Endometrial microvascular endothelial cells (primary cell): Measurements from ENCODE around the gene YJEFN3. TPM values are rescaled to one million over a fixed set of nuclear protein-coding genes. Genes with fewer than 3 reads are reported as not detected.

Experiments used
- in situ Hi-C: cut with HindIII; loops from 2 replicates; pipeline ENCODE4 v1.10.0; 2017; ENCODE audit warnings: low sequenced_read_pairs, low pct_unique_long_range_greater_than_20kb; ENCODE audit errors: inconsistent ontology term
- total RNA-seq: library from RNA; depleted of rRNA; stranded (reverse); fragments of >200 nt; gene quantifications from one replicate; pipeline ENCODE4 v1.2.3, GENCODE V29; 2015; ENCODE audit errors: inconsistent ontology term

YJEFN3 gene
- total RNA-seq, 1 donor from 2014 or later = not detected

DNA sequence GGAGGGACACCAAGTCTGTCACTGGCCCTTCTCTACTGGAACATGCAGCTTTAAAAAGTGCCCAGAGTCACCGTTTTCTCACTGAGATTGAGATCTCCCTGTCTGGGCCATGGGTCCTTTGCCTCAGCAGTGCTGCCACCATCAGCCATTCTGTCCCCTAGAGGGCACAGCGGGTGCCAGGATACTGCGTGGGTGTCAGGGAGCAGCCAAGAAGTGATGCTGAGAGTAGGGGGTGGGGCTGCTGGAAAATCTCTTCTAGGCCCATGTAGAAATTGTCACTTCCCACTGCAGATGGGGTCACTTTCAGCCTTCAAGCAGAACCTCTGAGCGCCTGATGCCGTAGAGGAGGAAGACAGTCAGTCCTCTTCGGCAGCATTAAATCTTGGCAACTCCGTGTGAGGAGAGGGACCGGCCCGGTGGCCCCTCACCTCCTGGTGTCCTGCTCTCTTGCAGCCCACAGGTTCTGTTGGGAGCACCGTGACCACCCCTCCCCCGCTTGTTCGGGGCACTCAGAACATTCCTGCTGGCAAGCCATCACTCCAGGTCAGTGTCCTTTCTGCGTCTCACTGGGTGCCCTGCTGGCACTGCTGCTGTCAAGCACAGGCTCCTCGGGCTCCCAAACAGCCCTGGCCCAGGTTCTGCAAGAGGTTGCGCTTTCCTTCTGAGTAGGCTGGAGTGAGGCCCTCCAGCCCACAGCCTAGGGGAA is 34.7 kb upstream of the YJEFN3 start:
- in situ Hi-C loops = no loop called here

DNA sequence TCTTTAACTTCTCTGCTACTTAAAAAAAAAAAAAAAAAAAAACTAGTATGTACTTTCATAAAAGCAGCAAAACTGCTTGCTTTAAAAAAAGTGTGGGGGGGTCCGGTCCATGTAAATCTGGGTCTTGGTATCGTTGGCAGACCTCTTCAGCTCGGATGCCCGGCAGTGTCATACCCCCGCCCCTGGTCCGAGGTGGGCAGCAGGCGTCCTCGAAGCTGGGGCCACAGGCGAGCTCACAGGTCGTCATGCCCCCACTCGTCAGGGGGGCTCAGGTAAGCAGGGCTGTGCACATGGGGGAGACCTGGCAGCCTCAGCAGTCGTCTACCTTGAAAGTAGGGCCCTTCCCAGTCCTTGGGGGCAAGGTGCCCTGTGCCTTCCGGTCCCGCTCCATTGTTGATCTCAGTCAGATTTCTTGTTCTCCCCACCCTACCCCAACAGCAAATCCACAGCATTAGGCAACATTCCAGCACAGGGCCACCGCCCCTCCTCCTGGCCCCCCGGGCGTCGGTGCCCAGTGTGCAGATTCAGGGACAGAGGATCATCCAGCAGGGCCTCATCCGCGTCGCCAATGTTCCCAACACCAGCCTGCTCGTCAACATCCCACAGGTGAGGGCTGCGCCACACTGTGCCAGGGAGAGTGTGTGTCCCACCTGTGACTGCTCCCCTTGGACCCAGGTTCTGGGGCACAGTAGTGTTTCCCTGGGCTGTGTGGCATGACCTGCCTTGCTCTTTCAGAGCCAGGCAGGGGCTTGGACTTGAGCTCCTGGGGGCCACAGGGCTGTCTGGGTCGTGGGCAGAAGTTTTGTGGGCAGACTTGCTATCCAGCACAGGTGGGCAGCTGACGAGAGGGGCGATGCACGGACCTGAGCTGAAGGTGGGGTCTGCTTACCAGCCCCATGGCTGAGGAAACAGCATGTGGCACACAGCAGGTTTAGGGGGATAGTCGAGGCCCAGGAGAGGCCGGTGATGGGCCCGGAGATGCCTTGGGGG is 32.8 kb upstream of the YJEFN3 start:
- in situ Hi-C loops = no loop called here

DNA sequence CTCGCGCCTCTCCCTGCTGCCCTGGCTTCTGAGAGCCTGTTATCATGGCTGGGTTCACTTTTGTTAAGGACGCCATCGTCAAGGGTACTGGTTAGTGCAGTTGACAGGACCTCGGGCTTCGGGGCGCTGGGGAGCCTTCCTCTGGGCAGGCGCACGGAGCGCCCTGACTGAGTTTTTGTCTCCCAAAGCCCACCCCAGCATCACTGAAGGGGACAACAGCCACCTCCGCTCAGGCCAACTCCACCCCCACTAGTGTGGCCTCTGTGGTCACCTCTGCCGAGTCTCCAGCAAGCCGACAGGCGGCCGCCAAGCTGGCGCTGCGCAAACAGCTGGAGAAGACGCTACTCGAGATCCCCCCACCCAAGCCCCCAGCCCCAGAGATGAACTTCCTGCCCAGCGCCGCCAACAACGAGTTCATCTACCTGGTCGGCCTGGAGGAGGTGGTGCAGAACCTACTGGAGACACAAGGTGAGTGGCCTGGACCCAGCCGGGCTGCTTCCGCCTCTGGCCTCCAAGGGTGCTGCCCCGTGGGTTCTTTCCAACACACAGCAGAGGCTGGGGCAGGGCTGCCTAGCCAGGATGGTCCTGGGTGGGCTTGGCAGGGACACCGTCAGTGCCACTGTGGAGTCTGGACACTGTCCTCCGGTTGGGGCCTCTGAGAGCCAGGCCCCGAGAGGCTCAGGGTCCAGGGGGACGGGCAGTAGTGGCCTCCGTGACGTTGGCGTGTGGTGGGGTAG is 30.3 kb upstream of the YJEFN3 start:
- in situ Hi-C loops = no loop called here

DNA sequence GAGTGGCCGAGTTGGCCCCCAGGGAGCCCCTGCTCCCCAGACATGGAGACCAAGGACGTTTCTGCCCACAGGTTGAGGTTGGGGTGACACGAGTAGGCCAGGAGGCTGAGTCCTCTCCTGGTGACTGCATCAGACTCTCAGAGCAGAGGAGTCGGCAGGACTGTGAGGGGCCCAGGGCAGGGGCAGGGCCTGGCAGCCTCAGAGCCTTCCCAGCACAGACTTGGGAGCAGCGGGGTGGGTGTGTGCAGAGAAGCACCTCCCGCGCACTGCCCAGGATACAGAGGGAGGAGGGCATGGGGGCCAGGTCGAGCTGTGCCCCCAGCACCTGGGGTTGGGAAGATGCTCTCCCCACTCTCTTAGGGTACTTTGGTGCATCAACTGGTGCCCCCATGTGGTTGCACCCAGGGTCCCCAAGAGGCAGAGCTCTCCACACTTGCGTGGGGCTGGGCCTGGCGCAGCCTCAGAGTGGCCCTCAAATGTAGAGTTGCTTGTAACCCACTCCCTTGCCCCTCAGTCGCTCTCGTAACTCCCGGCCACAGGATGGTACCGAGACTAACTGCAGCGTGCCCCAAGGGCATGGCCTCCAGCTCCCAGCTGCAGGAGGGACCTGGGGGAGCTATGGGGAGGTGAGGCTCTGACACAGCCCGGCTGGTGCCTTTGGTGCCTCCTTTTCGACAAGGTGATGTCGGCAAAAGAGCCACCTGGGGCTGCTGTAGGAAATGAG is 29.3 kb upstream of the YJEFN3 start:
- in situ Hi-C loops = no loop called here

DNA sequence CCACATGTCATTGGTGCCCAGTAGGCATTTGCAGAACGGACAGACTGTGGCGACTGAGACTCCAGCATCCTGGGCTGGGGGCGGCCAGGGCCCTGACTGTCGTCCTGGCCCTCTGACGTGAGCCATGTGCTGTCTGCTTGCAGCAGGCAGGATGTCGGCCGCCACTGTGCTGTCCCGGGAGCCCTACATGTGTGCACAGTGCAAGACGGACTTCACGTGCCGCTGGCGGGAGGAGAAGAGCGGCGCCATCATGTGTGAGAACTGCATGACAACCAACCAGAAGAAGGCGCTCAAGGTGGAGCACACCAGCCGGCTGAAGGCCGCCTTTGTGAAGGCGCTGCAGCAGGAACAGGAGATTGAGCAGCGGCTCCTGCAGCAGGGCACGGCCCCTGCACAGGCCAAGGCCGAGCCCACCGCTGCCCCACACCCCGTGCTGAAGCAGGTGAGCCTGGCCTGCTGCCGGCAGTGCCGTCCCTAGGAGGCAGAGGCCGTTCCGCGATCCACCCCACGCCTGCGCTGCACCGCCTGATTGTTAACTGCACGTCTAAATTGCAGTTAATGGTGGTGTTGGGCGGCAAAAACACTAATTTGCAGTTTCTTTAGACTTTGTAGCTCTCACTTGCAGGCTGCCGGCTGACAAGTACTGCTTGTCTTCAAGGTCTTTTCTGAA is 27.6 kb upstream of the YJEFN3 start:
- in situ Hi-C loops = no loop called here

DNA sequence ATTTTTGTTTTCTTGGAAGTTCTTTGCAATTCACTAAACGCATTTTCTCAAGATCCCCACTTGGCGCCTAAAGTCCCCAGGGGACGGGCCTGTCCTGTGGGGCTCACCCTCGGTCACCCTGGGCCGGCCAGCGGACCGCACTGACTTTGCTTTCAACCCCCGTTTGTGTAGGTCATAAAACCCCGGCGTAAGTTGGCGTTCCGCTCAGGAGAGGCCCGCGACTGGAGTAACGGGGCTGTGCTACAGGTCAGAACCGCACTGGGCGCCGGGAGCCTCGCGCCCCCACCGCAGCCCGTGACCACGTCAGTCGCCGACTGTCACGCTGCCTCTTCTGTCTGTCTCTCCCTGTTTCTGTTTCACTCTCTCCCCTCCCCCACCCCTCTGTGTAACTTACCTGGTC is 26.9 kb upstream of the YJEFN3 start:
- in situ Hi-C loops = no loop called here

DNA sequence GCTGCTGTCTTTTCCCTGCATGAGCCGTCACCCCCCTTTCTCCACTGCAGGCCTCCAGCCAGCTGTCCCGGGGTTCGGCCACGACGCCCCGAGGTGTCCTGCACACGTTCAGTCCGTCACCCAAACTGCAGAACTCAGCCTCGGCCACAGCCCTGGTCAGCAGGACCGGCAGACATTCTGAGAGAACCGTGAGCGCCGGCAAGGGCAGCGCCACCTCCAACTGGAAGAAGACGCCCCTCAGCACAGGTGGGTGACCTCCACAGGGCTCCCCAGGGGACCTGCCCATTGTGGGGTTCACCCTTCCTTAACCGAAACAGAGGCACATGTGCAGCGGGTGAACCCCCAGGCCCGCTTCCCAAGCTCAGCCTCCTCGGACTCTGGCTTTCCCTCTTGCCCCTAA is 26.4 kb upstream of the YJEFN3 start:
- in situ Hi-C loops = no loop called here

DNA sequence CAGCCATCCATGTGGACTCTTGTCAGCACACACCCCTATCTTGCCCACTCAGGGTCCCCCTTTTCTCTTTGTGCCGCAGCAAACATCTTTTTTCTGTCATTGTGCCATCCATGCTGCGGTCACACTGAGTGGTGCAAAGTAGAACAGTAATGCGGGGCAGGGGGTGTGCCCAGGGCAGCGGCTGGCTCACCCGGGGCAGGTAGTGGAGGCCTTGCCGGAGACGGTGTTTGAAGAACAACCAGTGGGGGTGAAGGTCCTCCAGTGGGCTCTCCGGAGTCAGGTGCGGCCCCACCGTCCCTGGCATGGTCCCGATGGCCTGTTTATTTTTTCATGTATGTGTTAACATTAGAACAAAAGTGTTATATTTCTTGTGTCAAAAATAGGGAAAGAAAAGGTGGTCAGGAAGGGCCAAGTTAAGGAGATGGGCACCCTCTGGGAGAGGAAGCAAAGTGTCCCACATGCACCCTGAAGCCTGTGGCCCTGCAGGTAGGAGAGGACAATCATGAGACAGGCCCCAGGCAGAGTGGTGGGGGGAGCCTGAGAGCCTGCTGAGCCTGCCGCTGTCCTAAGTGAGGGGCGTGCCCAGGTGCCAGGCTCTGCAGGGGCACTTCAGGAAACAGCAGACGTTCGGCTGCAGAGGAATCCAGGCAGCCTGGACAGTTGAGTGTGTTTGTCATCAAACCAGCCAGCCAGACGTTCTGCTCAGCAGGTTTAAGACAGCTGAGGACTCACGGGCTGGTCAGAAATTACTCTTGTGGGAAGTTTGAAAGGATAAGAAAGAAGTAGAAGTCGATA is 25.7 kb upstream of the YJEFN3 start:
- in situ Hi-C loops = no loop called here

DNA sequence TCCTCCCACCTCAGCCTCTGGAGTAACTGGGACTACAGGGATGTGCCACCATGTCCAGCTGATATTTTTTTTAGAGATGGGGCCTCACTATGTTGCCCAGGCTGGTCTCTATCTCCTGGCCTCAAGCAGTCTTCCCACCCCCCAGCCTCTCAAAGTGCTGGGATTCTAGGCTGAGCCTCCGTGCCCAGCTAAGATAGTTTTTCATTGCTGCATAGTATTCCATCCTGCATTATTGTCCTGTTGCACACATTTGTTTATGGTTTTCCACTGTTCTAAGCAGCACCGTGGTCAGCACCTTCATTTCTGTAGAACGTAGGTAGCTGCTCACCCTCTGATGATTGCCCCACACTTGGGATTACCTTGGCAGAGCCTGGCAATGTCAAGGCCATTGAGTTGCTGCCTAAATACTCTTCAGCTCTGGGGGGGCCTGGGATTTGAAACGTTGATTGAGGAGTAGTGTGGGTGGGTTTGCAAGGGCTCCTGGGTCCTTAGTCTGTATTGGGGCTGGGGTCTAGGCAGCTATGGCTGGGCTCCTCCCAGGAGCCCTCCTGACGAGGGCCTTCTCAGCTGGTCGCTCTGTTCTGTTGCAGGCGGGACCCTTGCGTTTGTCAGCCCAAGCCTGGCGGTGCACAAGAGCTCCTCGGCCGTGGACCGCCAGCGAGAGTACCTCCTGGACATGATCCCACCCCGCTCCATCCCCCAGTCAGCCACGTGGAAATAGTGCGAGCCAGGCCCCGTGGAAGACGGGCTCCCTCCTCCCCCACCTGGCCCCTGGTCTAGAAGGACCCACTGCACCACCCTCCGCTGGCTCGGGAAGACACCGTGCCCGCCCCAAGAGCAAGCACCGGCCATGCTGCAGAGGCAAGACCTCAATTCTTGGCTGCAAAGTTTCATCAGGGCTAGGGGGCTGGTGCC is 23.7 kb upstream of the YJEFN3 start:
- in situ Hi-C loops = no loop called here

DNA sequence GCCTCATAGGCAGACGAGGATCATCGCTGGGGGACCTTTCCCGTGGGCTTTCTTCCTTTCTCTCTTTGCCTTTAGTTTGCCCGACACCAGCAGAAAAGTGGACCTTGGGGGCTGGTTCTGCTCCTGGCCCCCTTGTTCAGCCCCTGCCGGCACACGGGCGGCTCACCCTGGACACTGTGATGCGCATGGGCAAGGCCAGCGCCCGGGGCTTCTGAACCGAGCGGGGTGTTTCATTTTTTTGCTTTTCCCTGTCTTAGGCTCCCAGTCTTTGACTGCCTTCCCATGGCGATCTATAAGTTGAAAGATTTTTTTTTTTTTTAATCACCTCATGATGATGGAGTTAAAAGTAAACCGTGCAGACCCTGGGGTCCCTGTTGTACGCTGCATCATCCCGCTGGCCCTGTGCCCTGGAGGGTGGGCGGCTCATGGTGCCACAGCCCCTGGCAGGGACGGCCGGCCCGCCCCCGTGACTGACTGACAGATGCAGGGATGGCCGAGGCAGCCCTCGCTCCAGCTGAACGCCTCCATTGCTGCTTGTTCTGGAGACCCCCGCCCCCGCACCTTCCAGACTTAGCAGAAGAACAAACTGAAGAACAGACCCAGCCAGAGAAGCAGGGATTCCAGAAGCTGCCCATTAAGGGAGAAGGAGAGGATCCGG is 22.9 kb upstream of the YJEFN3 start:
- in situ Hi-C loops = no loop called here

DNA sequence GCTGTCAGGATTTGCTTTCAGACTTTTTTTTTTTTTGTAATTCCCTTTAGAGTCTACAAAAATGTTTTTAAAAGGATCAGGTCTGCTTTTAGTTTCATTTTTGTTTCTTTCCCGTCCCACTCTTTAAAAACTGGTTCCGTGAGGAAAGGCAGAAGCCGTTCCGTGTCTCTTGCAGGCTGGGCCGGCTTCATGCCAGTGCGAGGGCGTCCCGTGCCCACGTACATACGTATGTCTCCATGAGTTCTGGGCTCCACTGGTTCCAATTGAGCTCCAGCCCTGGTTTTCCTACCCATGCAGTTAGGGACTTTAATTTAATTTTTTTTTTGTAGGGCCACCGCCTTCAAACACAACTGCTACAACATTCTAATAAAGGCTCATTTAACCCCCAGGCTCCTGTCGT is 22.1 kb upstream of the YJEFN3 start:
- in situ Hi-C loops = no loop called here

DNA sequence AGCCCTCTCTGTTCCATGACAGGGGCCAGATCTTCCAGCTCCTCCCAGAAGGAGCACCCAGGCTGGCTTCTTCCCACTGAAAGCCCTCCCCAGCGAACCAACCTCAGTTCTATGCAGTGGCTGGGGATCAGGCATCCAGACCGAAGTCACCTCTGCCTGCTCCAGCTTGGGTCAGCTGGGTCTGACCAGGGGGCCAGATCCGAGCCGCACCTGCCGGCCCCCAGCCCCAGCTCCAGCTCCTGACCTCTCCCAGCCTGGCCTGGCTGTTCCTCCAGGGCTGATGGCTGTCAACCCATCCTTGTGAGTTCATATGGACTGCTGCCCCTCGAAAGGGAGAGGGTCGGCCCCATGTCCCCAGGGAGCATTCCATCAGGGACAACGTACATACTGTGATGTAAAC is 21.4 kb upstream of the YJEFN3 start:
- in situ Hi-C loops = no loop called here

DNA sequence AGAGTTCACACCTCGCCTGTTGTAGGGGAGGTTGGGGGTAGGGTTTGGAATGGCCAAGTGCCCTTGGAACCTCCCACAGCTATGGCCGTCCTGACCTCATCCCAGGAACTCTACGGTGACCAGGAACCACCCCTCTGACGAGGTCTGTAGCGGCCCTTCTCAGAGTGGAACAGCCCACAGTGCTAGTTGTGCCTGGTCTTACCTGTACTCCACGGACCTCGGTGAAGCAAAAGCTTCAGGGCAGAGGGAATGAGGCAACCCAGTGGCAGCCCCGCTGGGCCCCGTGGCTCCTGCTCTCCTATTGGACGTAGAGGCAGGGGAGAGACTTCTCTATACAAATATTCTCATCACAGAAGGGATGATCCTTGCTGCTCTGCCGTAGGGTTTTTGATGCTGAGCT is 20.5 kb upstream of the YJEFN3 start:
- in situ Hi-C loops = no loop called here

DNA sequence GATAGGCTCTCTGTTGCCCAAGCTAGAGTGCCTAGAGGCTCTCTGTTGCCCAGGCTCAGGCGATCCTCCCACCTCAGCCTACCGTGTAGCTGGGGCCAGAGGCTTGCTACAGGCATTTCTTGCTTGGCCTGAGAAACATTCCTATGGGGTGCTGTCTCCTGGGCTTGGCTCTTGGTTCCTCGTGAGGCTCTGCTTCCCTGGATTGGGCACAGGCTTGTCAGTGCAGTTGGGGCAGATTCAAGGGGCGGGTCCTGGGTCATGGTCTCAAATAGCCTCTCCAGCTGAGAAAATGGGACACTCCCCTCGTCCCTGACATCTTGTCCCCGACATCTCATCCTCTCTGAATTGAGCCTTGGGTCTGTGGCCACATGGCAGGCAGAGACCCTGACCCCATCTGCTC is 18.3 kb upstream of the YJEFN3 start:
- in situ Hi-C loops = no loop called here

DNA sequence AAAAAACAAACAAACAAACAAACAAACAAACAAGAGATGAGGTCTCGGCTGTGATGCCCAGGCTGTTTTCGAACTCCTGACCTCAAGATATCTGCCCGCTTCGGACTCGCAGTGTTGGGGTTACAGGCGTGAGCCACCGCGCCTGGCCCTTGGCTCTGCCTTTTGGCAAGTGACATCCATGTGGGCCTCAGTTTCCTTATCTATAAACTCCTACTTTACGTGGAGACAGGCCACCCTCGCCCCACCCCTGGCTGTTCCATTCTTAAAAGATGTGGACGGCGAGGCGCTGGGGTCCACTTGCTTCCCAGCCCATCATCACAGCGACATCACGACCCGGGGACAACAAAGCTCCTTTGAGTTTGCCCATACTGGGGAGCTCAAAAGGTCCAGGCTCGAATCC is 15.0 kb upstream of the YJEFN3 start:
- in situ Hi-C loops = no loop called here

DNA sequence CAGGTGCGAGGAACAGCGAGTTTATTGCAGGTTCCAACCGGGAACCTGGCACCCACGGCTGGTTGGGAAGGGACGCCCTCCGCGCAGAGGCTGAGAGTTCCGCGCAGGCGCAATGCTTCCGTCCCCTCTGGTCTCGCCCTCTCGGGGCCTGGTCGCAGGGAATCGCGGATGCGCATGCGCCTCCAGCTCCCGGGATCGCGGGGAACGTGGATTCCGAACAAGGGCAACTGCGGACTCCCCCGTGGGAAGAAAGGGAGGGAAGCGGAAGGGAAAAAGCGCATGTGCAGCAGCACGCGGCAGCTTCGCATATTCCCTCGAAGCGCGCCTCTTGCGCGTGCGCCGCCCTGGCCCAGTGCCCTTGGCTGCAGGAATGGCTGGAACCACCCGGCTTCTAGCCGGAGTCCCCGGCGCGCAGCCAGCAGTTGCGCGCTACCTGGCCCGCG is 14.5 kb upstream of the YJEFN3 start:
- in situ Hi-C loops = no loop called here
